GM12878 (cell line): ENCODE measurements around the gene KCND2. TPM values are rescaled to one million over a fixed set of nuclear protein-coding genes. Genes with fewer than 3 reads are reported as not detected.

ENCODE experiments used
- ATAC-seq: fragments of 200-7000 bp; cut with Tn5 transposase; 3 replicates; pipeline ENCODE4 v1.9.1; 2020; ENCODE audit warnings: mild to moderate bottlenecking, moderate library complexity
- BruUV-seq: library from RNA; stranded (reverse); fragments of 400-500 nt; replicated peaks from 2 replicates; lab custom pipeline; 2021; lab: Mats Ljungman, UMichigan
- CTCF ChIA-PET: fragments of 300-600 bp; sonication (Branson Sonifier 250); formaldehyde crosslinking; extraction: SDS; loops from one replicate; lab custom pipeline; 2021; ENCODE audit warnings: inconsistent platforms; lab: Yijun Ruan, JAX
- POLR2A ChIA-PET: fragments of 350-600 bp; formaldehyde crosslinking; extraction: SDS; loops from one replicate; lab custom pipeline; 2021; ENCODE audit warnings: inconsistent platforms; lab: Charles Lee
- RAD21 ChIA-PET: fragments of 300-600 bp; sonication (Branson Sonifier 250); formaldehyde crosslinking; loops from one replicate; lab custom pipeline; 2023; ENCODE audit warnings: antibody characterized with exemption; ENCODE audit not compliant: unreplicated experiment; lab: Charles Lee
- SMC1A ChIA-PET: fragments of 300-600 bp; sonication (Branson Sonifier 250); formaldehyde crosslinking; loops from one replicate; lab custom pipeline; 2023; ENCODE audit not compliant: unreplicated experiment, uncharacterized antibody; lab: Charles Lee
- DNase-seq: peaks from one replicate; pipeline ENCODE4 v3.0.0-alpha.2; 2011; ENCODE audit warnings: low read depth, low spot score
- FAIRE-seq: peaks from 3 replicates; lab custom pipeline; 2011; peaks lifted over from hg19 to GRCh38; lab: Jason Lieb, UNC
- H2AFZ ChIP-seq: 2 replicates; pipeline ENCODE4 v1.6.0; 2011; ENCODE audit warnings: low read depth, low read length, control low read depth; ENCODE audit not compliant: control insufficient read depth
- H3K27ac ChIP-seq: 2 replicates; pipeline ENCODE4 v1.5.1; 2011; ENCODE audit warnings: control low read depth; ENCODE audit not compliant: control insufficient read depth, insufficient read depth
- H3K27me3 ChIP-seq, 2 experiments: replicated peaks in 1 of 2; 2 replicates each; pipeline versions ENCODE4 v1.6.0 to v1.6.1; 2011; ENCODE audit warnings: low read length in 1 of 2; ENCODE audit not compliant: control insufficient read depth in 2 of 2, insufficient read depth in 2 of 2
- H3K36me3 ChIP-seq, 2 experiments: 2 replicates each; pipeline ENCODE4 v1.5.1; 2011; ENCODE audit warnings: low read length in 1 of 2; ENCODE audit not compliant: control insufficient read depth in 2 of 2, insufficient read depth in 2 of 2
- H3K4me1 ChIP-seq: 2 replicates; pipeline ENCODE4 v1.6.1; 2011; ENCODE audit warnings: mild to moderate bottlenecking, low read length, moderate library complexity, mixed read lengths; ENCODE audit not compliant: control insufficient read depth, insufficient read depth
- H3K4me2 ChIP-seq: 2 replicates; pipeline ENCODE4 v1.6.0; 2011; ENCODE audit warnings: control low read depth; ENCODE audit not compliant: control insufficient read depth, insufficient read depth
- H3K4me3 ChIP-seq: fragments of 200-600 bp; sonication (generic); 2 replicates; pipeline ENCODE4 v1.5.1; 2016
- H3K79me2 ChIP-seq: 2 replicates; pipeline ENCODE4 v1.6.0; 2011; ENCODE audit warnings: low read length; ENCODE audit not compliant: control insufficient read depth, insufficient read depth
- H3K9ac ChIP-seq: 2 replicates; pipeline ENCODE4 v1.8.0; 2011; ENCODE audit warnings: low read length, control low read depth, mixed read lengths; ENCODE audit not compliant: control insufficient read depth, insufficient read depth
- H3K9me3 ChIP-seq: replicated peaks from 3 replicates; pipeline ENCODE4 v1.5.1; 2011; ENCODE audit warnings: mild to moderate bottlenecking, low read length; ENCODE audit not compliant: control insufficient read depth, insufficient read depth
- H4K20me1 ChIP-seq: 2 replicates; pipeline ENCODE4 v1.6.0; 2011; ENCODE audit not compliant: control insufficient read depth, insufficient read depth
- BCL3 ChIP-seq: IDR thresholded peaks from 2 replicates; pipeline ENCODE4 v1.6.1; 2011; ENCODE audit warnings: borderline replicate concordance, low read depth, mild to moderate bottlenecking, moderate library complexity, low read length; ENCODE audit not compliant: insufficient read depth, poor library complexity, severe bottlenecking
- BCLAF1 ChIP-seq: fragments of 450-650 bp; IDR thresholded peaks from 2 replicates; pipeline ENCODE4 v1.6.1; 2017; ENCODE audit warnings: antibody characterized with exemption, mild to moderate bottlenecking, moderate library complexity
- EED ChIP-seq: sonication (generic); IDR thresholded peaks from 2 replicates; pipeline ENCODE4 v1.6.1; 2016; ENCODE audit warnings: antibody characterized with exemption, low read depth
- KLF5 ChIP-seq: fragments of 450-650 bp; IDR thresholded peaks from 2 replicates; pipeline ENCODE4 v1.6.1; 2014; ENCODE audit warnings: mild to moderate bottlenecking; ENCODE audit not compliant: partially characterized antibody
- NFYB ChIP-seq: IDR thresholded peaks from 2 replicates; pipeline ENCODE4 v1.6.1; 2011; ENCODE audit warnings: low read depth, mild to moderate bottlenecking, low read length, improper control_type of control experiment, moderate library complexity; ENCODE audit not compliant: insufficient read depth
- NR2C1 ChIP-seq: fragments of 450-650 bp; IDR thresholded peaks from 2 replicates; pipeline ENCODE4 v1.6.1; 2017; ENCODE audit warnings: antibody characterized with exemption, mild to moderate bottlenecking, moderate library complexity
- NRF1 ChIP-seq: conservative IDR thresholded peaks from 2 replicates; pipeline ENCODE4 v1.6.1; 2011; ENCODE audit warnings: mild to moderate bottlenecking, low read depth, low read length, improper control_type of control experiment
- POLR2AphosphoS2 ChIP-seq: IDR thresholded peaks from 2 replicates; pipeline ENCODE4 v1.6.1; 2011; ENCODE audit warnings: low read depth, mild to moderate bottlenecking, low read length, improper control_type of control experiment, moderate library complexity
- RCOR1 ChIP-seq: conservative IDR thresholded peaks from 2 replicates; pipeline ENCODE4 v1.6.1; 2012; ENCODE audit warnings: low read depth, low read length, improper control_type of control experiment
- SMC3 ChIP-seq: IDR thresholded peaks from 2 replicates; pipeline ENCODE4 v1.6.1; 2011; ENCODE audit warnings: low read length, improper control_type of control experiment, borderline replicate concordance
- STAT3 ChIP-seq: IDR thresholded peaks from 2 replicates; pipeline ENCODE4 v1.6.1; 2011; ENCODE audit warnings: low read depth, low read length, improper control_type of control experiment
- ZBTB33 ChIP-seq: fragments of 450-650 bp; IDR thresholded peaks from 2 replicates; pipeline ENCODE4 v1.6.1; 2017; ENCODE audit warnings: mild to moderate bottlenecking
- WGBS: methylation state at CpG from one replicate; pipeline ENCODE4 v1.1.6; 2016; ENCODE audit warnings: low lambda C conversion rate; ENCODE audit not compliant: insufficient replicate concordance, insufficient coverage; ENCODE audit errors: missing lambda C conversion rate; 5-methylcytosine and 5-hydroxymethylcytosine counted together
- in situ Hi-C: fragments of 300-500 bp; cut with MboI; formaldehyde crosslinking; loops from 9 replicates; pipeline ENCODE4 v1.14.3; 2018; ENCODE audit warnings: mixed read lengths
- intact Hi-C: fragments of 100-400 bp; cut with micrococcal nuclease; formaldehyde crosslinking; loops from one replicate; pipeline ENCODE4 v1.14.2; 2022; ENCODE audit not compliant: unreplicated experiment
- polyA plus RNA-seq, 11 experiments: library from polyadenylated mRNA; depleted of rRNA in 4 of 11; unstranded in 6 of 11; stranded (reverse) in 5 of 11; fragments of >200 nt; fragmentation: Nextera tagmentation in 4 of 11; fragmentation: Illumina TruSeq in 1 of 11; extraction: Ambion mirVana in 4 of 11; extraction: Trizol in 1 of 11; gene quantifications; 1 replicate in 1 of 11; 2 replicates in 10 of 11; pipeline versions ENCODE4 v1.2.1 to v1.2.3, GENCODE V29; 2011 to 2016; ENCODE audit warnings: inconsistent platforms in 2 of 11, missing spikeins in 2 of 11, low read depth in 1 of 11
- total RNA-seq, 4 experiments: library from RNA; depleted of rRNA in 3 of 4; stranded (reverse); fragments of >200 nt in 3 of 4; fragmentation: Illumina TruSeq in 1 of 4; extraction: Trizol in 1 of 4; gene quantifications; 2 replicates each; pipeline versions ENCODE4 v1.2.1 to v1.2.3, GENCODE V29; 2013 to 2021
- TF ChIP-seq, protein P1 (sequence below): IDR thresholded peaks from 2 replicates; pipeline ENCODE4 v1.6.1; 2011; ENCODE audit warnings: low read depth, low read length, improper control_type of control experiment, borderline replicate concordance

The KCND2 gene
- total and polyA plus RNA-seq, 10 of the 15 experiments (the other 5 are each of a cell fraction or from before 2014, with no cell fraction given), result 3.6 to 22.3 (median 6.3) TPM

GRCh38 chr7:120233338-120233737 is 39.6 kb upstream of the KCND2 start:
- FAIRE-seq, result no peak
- intact Hi-C loops (no loop called here), in situ Hi-C loops (no loop called here)
- RAD21 ChIA-PET, result no interaction called here
- no peaks in the 10 kb centered on the region for H3K4me1 ChIP-seq
- 0% methylated on average over 1 of the region's 1 CpG for WGBS
- no peak for DNase-seq
- H3K4me3 ChIP-seq, result no peak overlapping the region
- POLR2A ChIA-PET, result no interaction called here
- H3K36me3 ChIP-seq, result no peaks in the 10 kb centered on the region
- ATAC-seq, result no peak
- no peak overlapping the region for H3K27ac ChIP-seq
- SMC1A ChIA-PET, result interaction anchor here (0.9 kb wide), 1 partner anchor 29 kb away, joined by 3 read pairs; no protein-coding TSS in a partner anchor
- CTCF ChIA-PET, result interaction anchor here (0.6 kb wide), 1 partner anchor 616 kb away, joined by 3 read pairs; no protein-coding TSS in a partner anchor
- no peak overlapping the region for H3K4me2 ChIP-seq
- no peaks in the 10 kb centered on the region for H3K9me3 ChIP-seq
- H4K20me1 ChIP-seq, result no peaks in the 10 kb centered on the region
- H3K27me3 ChIP-seq, result no peaks in the 10 kb centered on the region
- no peaks in the 10 kb centered on the region for H3K79me2 ChIP-seq
- H3K9ac ChIP-seq, result no peak overlapping the region
- no peak for TF ChIP-seq RCOR1
- no peak for TF ChIP-seq NRF1
- TF ChIP-seq KLF5, result no peak
- TF ChIP-seq POLR2AphosphoS2, result no peak
- no peak for TF ChIP-seq NFYB
- no peak for TF ChIP-seq NR2C1
- TF ChIP-seq, protein P1, sequence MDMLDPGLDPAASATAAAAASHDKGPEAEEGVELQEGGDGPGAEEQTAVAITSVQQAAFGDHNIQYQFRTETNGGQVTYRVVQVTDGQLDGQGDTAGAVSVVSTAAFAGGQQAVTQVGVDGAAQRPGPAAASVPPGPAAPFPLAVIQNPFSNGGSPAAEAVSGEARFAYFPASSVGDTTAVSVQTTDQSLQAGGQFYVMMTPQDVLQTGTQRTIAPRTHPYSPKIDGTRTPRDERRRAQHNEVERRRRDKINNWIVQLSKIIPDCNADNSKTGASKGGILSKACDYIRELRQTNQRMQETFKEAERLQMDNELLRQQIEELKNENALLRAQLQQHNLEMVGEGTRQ, result no peak
- no peak for TF ChIP-seq SMC3
- TF ChIP-seq ZBTB33, result no peak
- TF ChIP-seq BCLAF1, result no peak
- TF ChIP-seq STAT3, result no peak
- no peak for TF ChIP-seq BCL3
- TF ChIP-seq EED, result no peak
- H2AFZ ChIP-seq, result no peak overlapping the region
- no TSS peak for BruUV-seq
